Prostate gland (tissue), 2 donors: ENCODE data around the gene GALM. TPM values are rescaled to one million over a fixed set of nuclear protein-coding genes. Genes with fewer than 3 reads are reported as not detected.
A peak's percentile ranks its signal among the peaks of the same experiment; 100 is the strongest.

ENCODE experiments used
- DNase-seq: peaks from one replicate; pipeline ENCODE4 v3.0.0-alpha.2; 2019; ENCODE audit warnings: low spot score
- H3K27ac ChIP-seq, 2 donors: fragments of 200-600 bp; sonication (generic); 2 replicates each; pipeline ENCODE4 v1.5.1; 2017 to 2019
- H3K27me3 ChIP-seq: fragments of 200-600 bp; sonication (generic); replicated peaks from 2 replicates; pipeline ENCODE4 v1.5.1; 2019; ENCODE audit not compliant: insufficient read depth
- H3K36me3 ChIP-seq, 2 donors: fragments of 200-600 bp; sonication (generic); 1 replicate in 1 of 2; 2 replicates in 1 of 2; pipeline versions ENCODE4 v1.5.1 to v1.8.1; 2017 to 2019
- H3K4me1 ChIP-seq: fragments of 200-600 bp; sonication (generic); replicated peaks from 2 replicates; pipeline ENCODE4 v1.5.1; 2019
- H3K4me3 ChIP-seq, 2 donors: fragments of 200-600 bp; sonication (generic); 2 replicates each; pipeline ENCODE4 v1.5.1; 2017 to 2019
- H3K9me3 ChIP-seq: fragments of 200-600 bp; sonication (generic); 2 replicates; pipeline ENCODE4 v1.5.1; 2017
- POLR2A ChIP-seq: fragments of 450-650 bp; IDR thresholded peaks from one replicate; pipeline ENCODE4 v1.6.1; 2016; ENCODE audit warnings: antibody characterized with exemption, mild to moderate bottlenecking
- POLR2AphosphoS5 ChIP-seq: sonication (generic); formaldehyde crosslinking; IDR thresholded peaks from one replicate; pipeline ENCODE4 v1.6.1; 2017; ENCODE audit warnings: antibody characterized with exemption
- WGBS: methylation state at CpG from one replicate; pipeline ENCODE4 v1.1.5; 2018; 5-methylcytosine and 5-hydroxymethylcytosine counted together
- intact Hi-C: fragments of 100-400 bp; cut with DNase I; formaldehyde crosslinking; loops from one replicate; pipeline ENCODE4 v1.14.2; 2022
- total RNA-seq, 2 donors: library from RNA; depleted of rRNA; stranded (reverse); fragments of >200 nt; gene quantifications; one replicate each; pipeline ENCODE4 v1.1.0, GENCODE V29; 2016
- TF ChIP-seq, protein P1 (sequence below), 4 experiments: fragments of 200-600 bp in 2 of 4; fragments of 450-650 bp in 2 of 4; sonication (generic) in 2 of 4; IDR thresholded peaks; 1 replicate in 3 of 4; 2 replicates in 1 of 4; pipeline ENCODE4 v1.5.1; 2016 to 2019; ENCODE audit warnings: antibody characterized with exemption in 4 of 4, mild to moderate bottlenecking in 2 of 4, moderate library complexity in 2 of 4

The GALM gene
- total RNA-seq, 2 donors from 2014 or later = 5.6 to 22.3 TPM

DNA sequence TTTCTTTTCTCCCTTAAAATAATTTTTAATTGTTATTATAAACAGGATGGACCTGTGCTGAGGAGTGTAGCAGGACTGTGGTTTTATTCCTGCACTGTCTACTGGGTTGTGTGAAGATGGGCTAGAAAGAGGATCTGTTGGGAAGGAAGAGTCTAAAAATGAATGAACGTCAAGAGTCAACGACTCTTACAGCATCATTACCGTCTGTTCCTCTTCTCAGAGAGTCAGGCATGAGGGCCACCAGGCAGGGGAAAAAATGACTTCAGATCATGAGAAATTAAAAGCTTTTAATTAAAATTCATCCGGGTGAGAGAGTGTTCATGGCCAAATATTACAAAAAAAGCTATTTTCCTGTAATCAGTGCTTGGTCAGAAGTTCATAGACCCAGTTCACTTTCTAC is 52.7 kb downstream of the GALM start:
- H3K4me3 ChIP-seq = no peak overlapping the region
- H3K27me3 ChIP-seq = no peaks in the 10 kb centered on the region
- no peak for DNase-seq
- no peaks in the 10 kb centered on the region for H3K36me3 ChIP-seq
- intact Hi-C loops = no loop called here
- no peaks in the 10 kb centered on the region for H3K9me3 ChIP-seq
- no peak overlapping the region for H3K27ac ChIP-seq
- TF ChIP-seq POLR2AphosphoS5 = no peak
- no peak for TF ChIP-seq POLR2A
- no peaks in the 10 kb centered on the region for H3K4me1 ChIP-seq
- 87% methylated on average over 4 of the region's 4 CpGs for WGBS

DNA sequence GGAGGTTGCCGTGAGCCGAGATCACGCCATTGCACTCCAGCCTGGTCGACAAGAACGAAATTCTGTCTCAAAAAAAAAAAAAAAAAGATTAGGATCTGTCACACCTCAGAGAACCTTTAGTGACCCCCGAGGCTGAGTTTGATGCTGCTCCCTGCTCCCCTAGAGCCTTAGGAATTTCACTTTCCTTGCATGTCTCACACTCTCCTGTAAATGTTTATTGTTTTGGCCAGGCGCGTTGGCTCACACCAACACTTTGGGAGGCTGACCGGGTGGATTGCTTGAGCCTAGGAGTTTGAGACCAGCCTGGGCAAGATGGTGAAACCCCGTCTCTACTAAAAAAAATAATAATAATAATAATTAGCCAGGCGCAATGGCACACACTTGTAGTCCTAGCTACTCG is 53.8 kb downstream of the GALM start:
- Histone ChIP-seq H3K36me3 (no peaks in the 10 kb centered on the region), H3K9me3 (no peaks in the 10 kb centered on the region), H3K4me3 (no peak overlapping the region), H3K27ac (peak overlapping the region in 1 of 2 donors; percentile 31), H3K4me1 (no peaks in the 10 kb centered on the region), H3K27me3 (no peaks in the 10 kb centered on the region)
- intact Hi-C loops = loop anchor here (5.0 to 10.0 kb wide), 3 partner anchors 55 to 137 kb away; partner anchors contain the start of genes GALM and HNRNPLL
- WGBS = 82% methylated on average over 12 of the region's 12 CpGs
- TF ChIP-seq POLR2A = no peak
- TF ChIP-seq, protein P1, sequence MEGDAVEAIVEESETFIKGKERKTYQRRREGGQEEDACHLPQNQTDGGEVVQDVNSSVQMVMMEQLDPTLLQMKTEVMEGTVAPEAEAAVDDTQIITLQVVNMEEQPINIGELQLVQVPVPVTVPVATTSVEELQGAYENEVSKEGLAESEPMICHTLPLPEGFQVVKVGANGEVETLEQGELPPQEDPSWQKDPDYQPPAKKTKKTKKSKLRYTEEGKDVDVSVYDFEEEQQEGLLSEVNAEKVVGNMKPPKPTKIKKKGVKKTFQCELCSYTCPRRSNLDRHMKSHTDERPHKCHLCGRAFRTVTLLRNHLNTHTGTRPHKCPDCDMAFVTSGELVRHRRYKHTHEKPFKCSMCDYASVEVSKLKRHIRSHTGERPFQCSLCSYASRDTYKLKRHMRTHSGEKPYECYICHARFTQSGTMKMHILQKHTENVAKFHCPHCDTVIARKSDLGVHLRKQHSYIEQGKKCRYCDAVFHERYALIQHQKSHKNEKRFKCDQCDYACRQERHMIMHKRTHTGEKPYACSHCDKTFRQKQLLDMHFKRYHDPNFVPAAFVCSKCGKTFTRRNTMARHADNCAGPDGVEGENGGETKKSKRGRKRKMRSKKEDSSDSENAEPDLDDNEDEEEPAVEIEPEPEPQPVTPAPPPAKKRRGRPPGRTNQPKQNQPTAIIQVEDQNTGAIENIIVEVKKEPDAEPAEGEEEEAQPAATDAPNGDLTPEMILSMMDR (IDR thresholded peaks at IDR 0.05) = no peak
- no peak for TF ChIP-seq POLR2AphosphoS5
- DNase-seq = no peak

DNA sequence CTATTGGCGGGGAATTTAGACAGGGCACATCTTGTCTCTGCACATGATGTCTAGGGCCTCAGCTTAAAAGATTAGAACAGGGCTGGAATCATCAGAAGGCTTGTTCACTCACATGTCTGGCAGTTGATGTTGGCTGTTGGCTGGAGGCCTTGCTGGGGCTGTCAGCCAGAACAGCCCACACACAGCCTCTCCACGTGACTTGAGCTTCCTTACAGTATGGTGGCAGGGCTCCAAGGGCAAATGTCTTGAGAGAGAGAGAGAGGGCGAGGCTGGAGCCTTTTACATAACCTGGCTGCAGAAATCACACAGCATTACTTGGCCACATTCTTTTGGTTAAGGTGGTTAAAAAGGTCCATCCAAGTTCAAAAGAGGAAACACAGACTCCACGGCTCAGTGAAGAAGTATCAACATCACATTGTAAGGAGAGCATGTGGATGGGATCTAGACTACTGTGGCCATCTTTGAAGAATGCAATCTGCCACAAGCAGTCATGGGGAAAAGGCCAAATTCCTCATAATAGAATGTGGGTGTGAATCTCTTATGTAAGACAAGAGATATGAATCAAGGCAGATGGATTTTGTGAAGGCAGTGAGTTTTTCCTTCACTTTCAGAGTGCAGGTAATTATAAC is 54.8 kb downstream of the GALM start:
- WGBS = 13% methylated on average over 4 of the region's 4 CpGs
- Histone ChIP-seq H3K36me3 (no peaks in the 10 kb centered on the region), H3K4me1 (no peaks in the 10 kb centered on the region), H3K4me3 (no peak overlapping the region), H3K27ac (peak overlapping the region; percentile 29 to 46), H3K9me3 (no peaks in the 10 kb centered on the region), H3K27me3 (no peaks in the 10 kb centered on the region)
- peak; percentile 68 for DNase-seq
- peak; percentile 85 for TF ChIP-seq POLR2AphosphoS5
- TF ChIP-seq, protein P1 (IDR thresholded peaks at IDR 0.05) = no peak
- TF ChIP-seq POLR2A = no peak
- intact Hi-C loops = loop anchor here (5.0 to 10.0 kb wide), 3 partner anchors 56 to 138 kb away; partner anchors contain the start of genes GALM and HNRNPLL

DNA sequence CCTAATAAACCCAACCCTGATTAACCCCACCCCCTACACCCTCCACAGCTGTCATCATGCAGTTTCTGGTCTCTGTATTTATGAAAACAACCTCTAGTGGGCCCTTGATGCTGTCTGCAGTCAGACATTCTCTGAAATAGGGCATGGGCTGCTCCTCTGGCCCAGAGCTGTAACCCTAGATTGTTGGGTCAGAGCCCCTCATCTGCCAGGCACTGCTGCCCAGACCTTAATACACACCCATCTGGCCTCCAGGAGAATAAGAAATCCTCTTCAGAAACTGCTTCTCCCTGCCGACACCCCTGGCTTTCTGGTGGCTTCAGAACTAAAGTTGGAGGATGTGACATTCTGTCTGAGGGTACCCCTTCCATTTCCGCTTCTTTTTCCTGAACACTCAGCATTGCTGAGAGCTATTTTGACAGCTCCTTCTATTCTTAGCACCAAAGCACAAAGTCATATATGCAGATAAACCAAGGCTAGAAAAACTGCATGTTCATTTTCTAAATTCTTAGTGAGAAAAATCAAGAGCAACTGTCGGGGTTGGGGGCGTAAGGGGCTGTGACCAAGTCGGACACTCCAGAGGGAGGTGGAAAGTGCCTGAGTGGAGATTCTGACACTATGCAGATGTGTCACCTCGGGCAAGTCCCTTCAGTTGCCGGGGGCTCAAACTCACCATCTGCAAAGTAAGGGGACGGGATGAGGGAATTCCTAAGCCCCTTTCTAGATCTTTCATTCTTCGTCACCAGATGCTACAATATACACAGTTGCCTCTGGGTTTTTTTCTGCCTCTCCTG is 56.6 kb downstream of the GALM start:
- H3K4me3 ChIP-seq = no peak overlapping the region
- 80% methylated on average over 9 of the region's 9 CpGs for WGBS
- no peak overlapping the region for H3K27ac ChIP-seq
- DNase-seq = no peak
- intact Hi-C loops = loop anchor here (5.0 to 10.0 kb wide), 3 partner anchors 58 to 140 kb away; partner anchors contain the start of genes GALM and HNRNPLL
- no peaks in the 10 kb centered on the region for H3K27me3 ChIP-seq
- no peaks in the 10 kb centered on the region for H3K9me3 ChIP-seq
- no peaks in the 10 kb centered on the region for H3K36me3 ChIP-seq
- no peak for TF ChIP-seq POLR2A
- no peak for TF ChIP-seq POLR2AphosphoS5
- TF ChIP-seq, protein P1 (IDR thresholded peaks at IDR 0.05) = no peak
- no peaks in the 10 kb centered on the region for H3K4me1 ChIP-seq

DNA sequence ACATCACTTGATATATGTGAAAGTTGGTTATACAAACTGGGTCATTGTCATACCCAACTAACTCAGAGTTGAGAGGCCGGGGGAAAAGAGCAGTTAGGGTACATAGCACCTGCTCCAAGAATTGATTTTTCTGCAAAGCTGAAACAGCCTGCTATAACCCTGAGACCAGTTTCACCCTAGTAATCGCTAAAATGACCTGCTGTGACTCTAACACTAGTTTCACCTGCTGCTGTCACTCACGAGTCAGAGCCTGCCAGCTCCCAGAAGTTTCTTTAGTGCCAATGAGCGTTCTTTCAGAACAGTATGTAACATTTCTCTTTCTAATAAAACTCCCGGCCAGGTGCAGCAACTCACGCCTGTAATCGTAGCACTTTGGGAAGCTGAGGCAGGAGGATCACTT is 57.3 kb downstream of the GALM start:
- TF ChIP-seq, protein P1 (IDR thresholded peaks at IDR 0.05) = no peak
- TF ChIP-seq POLR2AphosphoS5 (no peak), POLR2A (no peak)
- Histone ChIP-seq H3K9me3 (no peaks in the 10 kb centered on the region), H3K4me3 (no peak overlapping the region), H3K4me1 (no peaks in the 10 kb centered on the region), H3K36me3 (no peaks in the 10 kb centered on the region), H3K27me3 (no peaks in the 10 kb centered on the region), H3K27ac (no peak overlapping the region)
- no peak for DNase-seq
- WGBS = 59% methylated on average over 7 of the region's 7 CpGs
- intact Hi-C loops = loop anchor here (5.0 to 10.0 kb wide), 3 partner anchors 58 to 141 kb away; partner anchors contain the start of genes GALM and HNRNPLL
